Muscle of leg (tissue), 11 donors: ENCODE data around the gene CLCN5. TPM values are rescaled to one million over a fixed set of nuclear protein-coding genes. Genes with fewer than 3 reads are reported as not detected.

Experiments used
- DNase-seq: peaks from one replicate; pipeline ENCODE4 v3.0.0; 2013
- H3K27ac ChIP-seq: one replicate; pipeline ENCODE4 v1.5.1; 2013; ENCODE audit warnings: mild to moderate bottlenecking, low read length, control low read depth
- H3K27me3 ChIP-seq: one replicate; pipeline ENCODE4 v1.6.1; 2013; ENCODE audit warnings: low read length; ENCODE audit not compliant: control insufficient read depth, insufficient read depth
- H3K36me3 ChIP-seq: one replicate; pipeline ENCODE4 v1.6.1; 2013; ENCODE audit warnings: low read length; ENCODE audit not compliant: control insufficient read depth, insufficient read depth
- H3K4me1 ChIP-seq: one replicate; pipeline ENCODE4 v1.6.1; 2013; ENCODE audit warnings: low read length; ENCODE audit not compliant: control insufficient read depth, insufficient read depth
- H3K4me3 ChIP-seq: one replicate; pipeline ENCODE4 v1.5.1; 2013; ENCODE audit warnings: low read length, control low read depth
- H3K9me3 ChIP-seq: replicated peaks from 2 replicates; pipeline ENCODE4 v1.6.1; 2013; ENCODE audit warnings: low read depth, low read length; ENCODE audit not compliant: control insufficient read depth
- WGBS: methylation state at CpG from one replicate; pipeline ENCODE4 v1.1.5; 2013; ENCODE audit warnings: missing lambda C conversion rate; ENCODE audit not compliant: insufficient coverage; 5-methylcytosine and 5-hydroxymethylcytosine counted together
- polyA plus RNA-seq, 8 donors: library from polyadenylated mRNA; unstranded; fragments of 120-200 nt; gene quantifications; one replicate each; pipeline versions ENCODE4 v1.2.1 to v1.2.3, GENCODE V29; 2013; ENCODE audit warnings: inconsistent platforms in 1 of 8, low replicate concordance in 1 of 8; ENCODE audit not compliant: insufficient read length in 8 of 8, insufficient read depth in 1 of 8
- total RNA-seq: library from RNA; stranded (reverse); fragments of 120-200 nt; gene quantifications from one replicate; pipeline ENCODE4 v1.2.4, GENCODE V29; 2013

The CLCN5 gene
- total and polyA plus RNA-seq, 9 donors, result 70.4 to 107 (median 85.3) TPM

- 45% methylated on average over 2 of the region's 2 CpGs for WGBS
- Histone ChIP-seq H3K27me3 (peaks cover 6% of the 10 kb centered on the region), H3K4me1 (peaks cover 25% of the 10 kb centered on the region), H3K9me3 (no peaks in the 10 kb centered on the region), H3K4me3 (no peak overlapping the region), H3K36me3 (peaks cover 5% of the 10 kb centered on the region), H3K27ac (peak overlapping the region; percentile 88)
- DNase-seq, result no peak
Measured at GRCh38 chrX:49959602-49960001, 37.2 kb downstream of the CLCN5 start.

GRCh38 chrX:49960061-49960460 lies 37.7 kb downstream of the CLCN5 start:
- H3K27me3 ChIP-seq, result peaks cover 6% of the 10 kb centered on the region
- H3K4me3 ChIP-seq, result no peak overlapping the region
- peak overlapping the region; percentile 88 for H3K27ac ChIP-seq
- H3K36me3 ChIP-seq, result peaks cover 5% of the 10 kb centered on the region
- H3K4me1 ChIP-seq, result peaks cover 25% of the 10 kb centered on the region
- 38% methylated on average over 1 of the region's 1 CpG for WGBS
- no peaks in the 10 kb centered on the region for H3K9me3 ChIP-seq
- peak; percentile 87 for DNase-seq

- no peak overlapping the region for H3K27ac ChIP-seq
- no CpG with 5 or more reads among the region's 2 CpGs for WGBS
- no peaks in the 10 kb centered on the region for H3K9me3 ChIP-seq
- H3K4me3 ChIP-seq, result no peak overlapping the region
- H3K4me1 ChIP-seq, result no peaks in the 10 kb centered on the region
- DNase-seq, result peak; percentile 84
- peaks cover 4% of the 10 kb centered on the region for H3K36me3 ChIP-seq
- peaks cover 6% of the 10 kb centered on the region for H3K27me3 ChIP-seq
Measured at GRCh38 chrX:49970674-49971073, 48.3 kb downstream of the CLCN5 start.

- no peaks in the 10 kb centered on the region for H3K9me3 ChIP-seq
- no peak for DNase-seq
- no CpG with 5 or more reads among the region's 5 CpGs for WGBS
- no peak overlapping the region for H3K4me3 ChIP-seq
- H3K27ac ChIP-seq, result no peak overlapping the region
- peaks cover 6% of the 10 kb centered on the region for H3K4me1 ChIP-seq
- H3K36me3 ChIP-seq, result peaks cover 4% of the 10 kb centered on the region
- H3K27me3 ChIP-seq, result peaks cover 12% of the 10 kb centered on the region
Measured at GRCh38 chrX:49972328-49972860, 50.0 kb downstream of the CLCN5 start.

GRCh38 chrX:49976682-49977197 lies 54.3 kb downstream of the CLCN5 start:
- 100% methylated on average over 1 of the region's 4 CpGs for WGBS
- Histone ChIP-seq H3K4me1 (peaks cover 13% of the 10 kb centered on the region), H3K9me3 (no peaks in the 10 kb centered on the region), H3K27ac (peak overlapping the region; percentile 53), H3K36me3 (peaks cover 4% of the 10 kb centered on the region), H3K4me3 (no peak overlapping the region), H3K27me3 (peaks cover 10% of the 10 kb centered on the region)
- DNase-seq, result no peak

- 7% methylated on average over 3 of the region's 9 CpGs for WGBS
- Histone ChIP-seq H3K36me3 (peaks cover 4% of the 10 kb centered on the region), H3K4me1 (peaks cover 13% of the 10 kb centered on the region), H3K4me3 (peak overlapping the region; percentile 32), H3K9me3 (no peaks in the 10 kb centered on the region), H3K27ac (peak overlapping the region; percentile 81), H3K27me3 (peaks cover 10% of the 10 kb centered on the region)
- peak; percentile 82 for DNase-seq
Measured at GRCh38 chrX:49977319-49978090, 55.1 kb downstream of the CLCN5 start.

GRCh38 chrX:49978176-49978575 lies 55.8 kb downstream of the CLCN5 start:
- peak overlapping the region; percentile 81 for H3K27ac ChIP-seq
- peaks cover 8% of the 10 kb centered on the region for H3K27me3 ChIP-seq
- peaks cover 4% of the 10 kb centered on the region for H3K36me3 ChIP-seq
- H3K4me1 ChIP-seq, result peaks cover 13% of the 10 kb centered on the region
- WGBS, result no CpG with 5 or more reads among the region's 2 CpGs
- H3K4me3 ChIP-seq, result peak overlapping the region; percentile 32
- DNase-seq, result no peak
- no peaks in the 10 kb centered on the region for H3K9me3 ChIP-seq

GRCh38 chrX:49986058-49986457 lies 63.7 kb downstream of the CLCN5 start:
- Histone ChIP-seq H3K9me3 (no peaks in the 10 kb centered on the region), H3K4me3 (no peak overlapping the region), H3K27ac (no peak overlapping the region), H3K27me3 (peaks cover 15% of the 10 kb centered on the region), H3K4me1 (peaks cover 4% of the 10 kb centered on the region), H3K36me3 (no peaks in the 10 kb centered on the region)
- WGBS, result no CpG with 5 or more reads among the region's 3 CpGs
- no peak for DNase-seq

- WGBS, result 57% methylated on average over 1 of the region's 2 CpGs
- DNase-seq, result no peak
- no peaks in the 10 kb centered on the region for H3K9me3 ChIP-seq
- H3K27me3 ChIP-seq, result peaks cover 15% of the 10 kb centered on the region
- peak overlapping the region; percentile 51 for H3K27ac ChIP-seq
- no peaks in the 10 kb centered on the region for H3K36me3 ChIP-seq
- peaks cover 9% of the 10 kb centered on the region for H3K4me1 ChIP-seq
- H3K4me3 ChIP-seq, result no peak overlapping the region
Measured at GRCh38 chrX:49987651-49988050, 65.3 kb downstream of the CLCN5 start.

GRCh38 chrX:49988143-49988542 lies 65.7 kb downstream of the CLCN5 start:
- Histone ChIP-seq H3K9me3 (no peaks in the 10 kb centered on the region), H3K27me3 (peaks cover 17% of the 10 kb centered on the region), H3K4me3 (no peak overlapping the region), H3K27ac (peak overlapping the region; percentile 51), H3K4me1 (peaks cover 13% of the 10 kb centered on the region), H3K36me3 (no peaks in the 10 kb centered on the region)
- WGBS, result 42% methylated on average over 3 of the region's 5 CpGs
- DNase-seq, result peak; percentile 53
